Liver (tissue), 9 donors: Measurements from ENCODE around the gene SLC4A5. TPM values are rescaled to one million over a fixed set of nuclear protein-coding genes. Genes with fewer than 3 reads are reported as not detected.

Source experiments
- DNase-seq: peaks from one replicate; pipeline ENCODE4 v3.0.0-alpha.2; 2017; ENCODE audit warnings: low spot score
- H3K27ac ChIP-seq, 2 donors: one replicate each; pipeline ENCODE4 v1.7.0; 2013; ENCODE audit warnings: inconsistent platforms in 2 of 2, low read length in 2 of 2, control low read depth in 1 of 2, low read depth in 1 of 2, mild to moderate bottlenecking in 1 of 2
- H3K27me3 ChIP-seq, 4 donors: one replicate each; pipeline versions ENCODE4 v1.6.1 to v1.7.0; 2013; ENCODE audit warnings: low read length in 3 of 4, inconsistent platforms in 1 of 4, mild to moderate bottlenecking in 1 of 4, moderate library complexity in 1 of 4; ENCODE audit not compliant: control insufficient read depth in 4 of 4, insufficient read depth in 4 of 4
- H3K36me3 ChIP-seq, 4 donors: one replicate each; pipeline versions ENCODE4 v1.6.1 to v1.7.0; 2013; ENCODE audit warnings: low read length in 3 of 4, mild to moderate bottlenecking in 3 of 4, low read depth in 1 of 4, moderate library complexity in 1 of 4; ENCODE audit not compliant: control insufficient read depth in 4 of 4, insufficient read depth in 3 of 4
- H3K4me1 ChIP-seq, 4 donors: one replicate each; pipeline versions ENCODE4 v1.6.1 to v1.7.0; 2013; ENCODE audit warnings: low read length in 3 of 4, mild to moderate bottlenecking in 3 of 4, moderate library complexity in 1 of 4; ENCODE audit not compliant: control insufficient read depth in 4 of 4, insufficient read depth in 4 of 4
- H3K4me3 ChIP-seq, 3 donors: one replicate each; pipeline versions ENCODE4 v1.6.1 to v1.7.0; 2013; ENCODE audit warnings: low read length in 3 of 3, control low read depth in 1 of 3, low read depth in 1 of 3, mild to moderate bottlenecking in 1 of 3
- H3K9ac ChIP-seq, 2 donors: one replicate each; pipeline ENCODE4 v1.7.0; 2013; ENCODE audit warnings: low read length in 2 of 2, mild to moderate bottlenecking in 2 of 2, moderate library complexity in 2 of 2, control low read depth in 1 of 2, low read depth in 1 of 2
- H3K9me3 ChIP-seq, 4 donors: one replicate each; pipeline versions ENCODE4 v1.6.1 to v1.7.0; 2013; ENCODE audit warnings: low read length in 3 of 4; ENCODE audit not compliant: control insufficient read depth in 4 of 4
- EGR1 ChIP-seq, 2 donors: IDR thresholded peaks; 2 replicates each; pipeline ENCODE4 v1.6.1; 2016 to 2018; ENCODE audit warnings: antibody characterized with exemption in 2 of 2, low read depth in 2 of 2
- FOXA1 ChIP-seq: IDR thresholded peaks from 2 replicates; pipeline ENCODE4 v1.6.1; 2016; ENCODE audit warnings: antibody characterized with exemption
- FOXA2 ChIP-seq: IDR thresholded peaks from 2 replicates; pipeline ENCODE4 v1.6.1; 2016; ENCODE audit warnings: antibody characterized with exemption
- GABPA ChIP-seq, 2 donors: IDR thresholded peaks in 1 of 2; conservative IDR thresholded peaks in 1 of 2; 2 replicates each; pipeline ENCODE4 v1.6.1; 2016; ENCODE audit warnings: antibody characterized with exemption in 2 of 2, mild to moderate bottlenecking in 1 of 2, moderate library complexity in 1 of 2
- HNF4A ChIP-seq, 2 donors: conservative IDR thresholded peaks; 2 replicates each; pipeline ENCODE4 v1.6.1; 2016; ENCODE audit warnings: antibody characterized with exemption in 2 of 2, mild to moderate bottlenecking in 2 of 2
- HNF4G ChIP-seq: IDR thresholded peaks from 2 replicates; pipeline ENCODE4 v1.6.1; 2016; ENCODE audit warnings: antibody characterized with exemption
- JUND ChIP-seq, 2 donors: IDR thresholded peaks; 2 replicates each; pipeline ENCODE4 v1.6.1; 2016; ENCODE audit warnings: antibody characterized with exemption in 2 of 2
- MAX ChIP-seq: IDR thresholded peaks from 2 replicates; pipeline ENCODE4 v1.6.1; 2016; ENCODE audit warnings: antibody characterized with exemption
- NR2F2 ChIP-seq: IDR thresholded peaks from 2 replicates; pipeline ENCODE4 v1.6.1; 2016; ENCODE audit warnings: antibody characterized with exemption
- RAD21 ChIP-seq, 2 donors: IDR thresholded peaks; 2 replicates each; pipeline ENCODE4 v1.6.1; 2016; ENCODE audit warnings: antibody characterized with exemption in 2 of 2, mild to moderate bottlenecking in 2 of 2
- REST ChIP-seq: IDR thresholded peaks from 2 replicates; pipeline ENCODE4 v1.6.1; 2016; ENCODE audit warnings: antibody characterized with exemption, mild to moderate bottlenecking
- RXRA ChIP-seq, 2 donors: IDR thresholded peaks; 2 replicates each; pipeline ENCODE4 v1.6.1; 2017 to 2018; ENCODE audit warnings: antibody characterized with exemption in 2 of 2, mild to moderate bottlenecking in 1 of 2
- SP1 ChIP-seq: IDR thresholded peaks from 2 replicates; pipeline ENCODE4 v1.6.1; 2018; ENCODE audit warnings: antibody characterized with exemption, mild to moderate bottlenecking
- TAF1 ChIP-seq: conservative IDR thresholded peaks from 2 replicates; pipeline ENCODE4 v1.6.1; 2016; ENCODE audit warnings: antibody characterized with exemption, mild to moderate bottlenecking
- YY1 ChIP-seq: IDR thresholded peaks from 2 replicates; pipeline ENCODE4 v1.6.1; 2016; ENCODE audit warnings: antibody characterized with exemption, mild to moderate bottlenecking
- ZBTB33 ChIP-seq: IDR thresholded peaks from 2 replicates; pipeline ENCODE4 v1.6.1; 2016; ENCODE audit warnings: antibody characterized with exemption
- WGBS: extraction: QIAGEN DNeasy Blood & Tissue Kit; methylation state at CpG from one replicate; pipeline ENCODE4 v1.1.7; 2013; 5-methylcytosine and 5-hydroxymethylcytosine counted together
- polyA plus RNA-seq, 2 donors: library from polyadenylated mRNA; stranded (reverse) in 1 of 2; unstranded in 1 of 2; fragments of 200-250 nt in 1 of 2; fragments of >200 nt in 1 of 2; fragmentation: Nextera tagmentation in 1 of 2; extraction: Ambion mirVana in 1 of 2; gene quantifications; one replicate each; pipeline versions ENCODE4 v1.2.1 to v1.2.3, GENCODE V29; 2013 to 2015
- total RNA-seq, 2 donors: library from RNA; depleted of rRNA; stranded (reverse); fragments of >200 nt; gene quantifications; one replicate each; pipeline ENCODE4 v1.2.3, GENCODE V29; 2014
- TF ChIP-seq, protein P1 (sequence below): IDR thresholded peaks from 2 replicates; pipeline ENCODE4 v1.6.1; 2016; ENCODE audit warnings: antibody characterized with exemption
- TF ChIP-seq, protein P2 (sequence below): fragments of 150-350 bp; IDR thresholded peaks from 2 replicates; pipeline ENCODE4 v1.5.1; 2017; ENCODE audit warnings: improper control_type of control experiment, low read depth, low read length; ENCODE audit not compliant: missing input control
- donor health status: healthy.
- donor health status: healthy.
- donor health status: healthy.
- donor health status: healthy.
- donor health status: healthy.

Gene SLC4A5
- total and polyA plus RNA-seq, 4 donors = 0.12 to 0.50 (median 0.29) TPM

GRCh38 chr2:74228772-74229171 is 114.4 kb downstream of the SLC4A5 start:
- Histone ChIP-seq H3K9ac (no peak overlapping the region), H3K27ac (no peak overlapping the region), H3K4me1 (no peaks in the 10 kb centered on the region), H3K4me3 (no peak overlapping the region), H3K36me3 (no peaks in the 10 kb centered on the region), H3K9me3 (no peaks in the 10 kb centered on the region), H3K27me3 (no peaks in the 10 kb centered on the region)
- WGBS = 93% methylated on average over 4 of the region's 4 CpGs
- no peak for DNase-seq
- TF ChIP-seq HNF4A (conservative IDR thresholded peaks at IDR 0.05) = no peak
- TF ChIP-seq NR2F2 = no peak
- no peak for TF ChIP-seq RAD21 (IDR thresholded peaks at IDR 0.05)
- TF ChIP-seq MAX = no peak
- TF ChIP-seq FOXA1 = no peak
- TF ChIP-seq EGR1 (IDR thresholded peaks at IDR 0.05; ENCODE audit: low read depth in 2 of 2) = no peak
- no peak for TF ChIP-seq ZBTB33
- no peak for TF ChIP-seq FOXA2
- no peak for TF ChIP-seq JUND (IDR thresholded peaks at IDR 0.05)
- no peak for TF ChIP-seq REST
- TF ChIP-seq, protein P1, sequence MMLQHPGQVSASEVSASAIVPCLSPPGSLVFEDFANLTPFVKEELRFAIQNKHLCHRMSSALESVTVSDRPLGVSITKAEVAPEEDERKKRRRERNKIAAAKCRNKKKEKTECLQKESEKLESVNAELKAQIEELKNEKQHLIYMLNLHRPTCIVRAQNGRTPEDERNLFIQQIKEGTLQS = no peak
- TF ChIP-seq YY1 = no peak
- no peak for TF ChIP-seq RXRA (IDR thresholded peaks at IDR 0.05)
- TF ChIP-seq HNF4G = no peak
- no peak for TF ChIP-seq GABPA (IDR thresholded peaks at IDR 0.05 in 1 of 2, conservative IDR thresholded peaks at IDR 0.05 in 1 of 2)
- TF ChIP-seq, protein P2, sequence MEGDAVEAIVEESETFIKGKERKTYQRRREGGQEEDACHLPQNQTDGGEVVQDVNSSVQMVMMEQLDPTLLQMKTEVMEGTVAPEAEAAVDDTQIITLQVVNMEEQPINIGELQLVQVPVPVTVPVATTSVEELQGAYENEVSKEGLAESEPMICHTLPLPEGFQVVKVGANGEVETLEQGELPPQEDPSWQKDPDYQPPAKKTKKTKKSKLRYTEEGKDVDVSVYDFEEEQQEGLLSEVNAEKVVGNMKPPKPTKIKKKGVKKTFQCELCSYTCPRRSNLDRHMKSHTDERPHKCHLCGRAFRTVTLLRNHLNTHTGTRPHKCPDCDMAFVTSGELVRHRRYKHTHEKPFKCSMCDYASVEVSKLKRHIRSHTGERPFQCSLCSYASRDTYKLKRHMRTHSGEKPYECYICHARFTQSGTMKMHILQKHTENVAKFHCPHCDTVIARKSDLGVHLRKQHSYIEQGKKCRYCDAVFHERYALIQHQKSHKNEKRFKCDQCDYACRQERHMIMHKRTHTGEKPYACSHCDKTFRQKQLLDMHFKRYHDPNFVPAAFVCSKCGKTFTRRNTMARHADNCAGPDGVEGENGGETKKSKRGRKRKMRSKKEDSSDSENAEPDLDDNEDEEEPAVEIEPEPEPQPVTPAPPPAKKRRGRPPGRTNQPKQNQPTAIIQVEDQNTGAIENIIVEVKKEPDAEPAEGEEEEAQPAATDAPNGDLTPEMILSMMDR = no peak
- TF ChIP-seq TAF1 = no peak
- no peak for TF ChIP-seq SP1

DNA sequence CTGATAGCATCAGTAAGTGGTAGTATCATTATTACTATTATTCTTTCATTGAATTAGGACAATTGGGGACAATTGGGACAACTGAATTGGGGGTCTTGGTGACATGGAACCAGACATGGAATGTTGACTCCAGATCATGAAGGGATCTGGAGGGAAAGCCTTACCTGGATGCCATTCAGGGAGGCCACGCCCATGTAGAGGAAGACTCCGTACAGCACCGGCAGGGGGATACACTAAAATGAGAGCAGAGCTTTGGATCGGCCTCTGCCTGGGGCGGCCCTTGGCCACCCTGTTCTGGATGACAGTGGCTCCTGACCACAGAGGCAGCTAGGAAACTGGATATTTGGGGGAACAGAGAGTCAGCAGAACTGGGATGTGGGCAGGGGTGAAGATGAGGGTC is 115.6 kb downstream of the SLC4A5 start:
- Histone ChIP-seq H3K9me3 (no peaks in the 10 kb centered on the region), H3K9ac (no peak overlapping the region), H3K36me3 (no peaks in the 10 kb centered on the region), H3K4me3 (no peak overlapping the region), H3K27me3 (no peaks in the 10 kb centered on the region), H3K27ac (no peak overlapping the region), H3K4me1 (no peaks in the 10 kb centered on the region)
- no peak for DNase-seq
- WGBS = 90% methylated on average over 5 of the region's 5 CpGs
- TF ChIP-seq MAX (no peak), YY1 (no peak), HNF4A (conservative IDR thresholded peaks at IDR 0.05) (no peak), JUND (IDR thresholded peaks at IDR 0.05) (no peak), TAF1 (no peak), NR2F2 (no peak), ZBTB33 (no peak), FOXA1 (no peak), HNF4G (no peak), GABPA (IDR thresholded peaks at IDR 0.05 in 1 of 2, conservative IDR thresholded peaks at IDR 0.05 in 1 of 2) (no peak), SP1 (no peak), RXRA (IDR thresholded peaks at IDR 0.05) (no peak)
- TF ChIP-seq, protein P1 = no peak
- TF ChIP-seq, protein P2 = no peak
